Stimulated activated CD8-positive, alpha-beta memory T cell treated with anti-CD3 and anti-CD28 coated beads, Interleukin-4, amount 100 ng/mL, for 4 hours (primary cell): Measurements from ENCODE around the gene SNRNP35.
"Not testable (repeated sequence)": the region's sequence is repeated elsewhere in the genome, so short reads cannot be mapped to it uniquely, and the experiment has no call there.

Experiments
- DNase-seq, 2 donors: peaks; one replicate each; pipeline ENCODE4 v3.0.0-alpha.2; 2020; ENCODE audit warnings: low read depth in 2 of 2, low spot score in 1 of 2

The SNRNP35 gene

GRCh38 chr12:123446333-123446713 lies 11.6 kb upstream of the SNRNP35 start:
- DNase-seq, result no peak

GRCh38 chr12:123449249-123449733 lies 8.6 kb upstream of the SNRNP35 start:
- DNase-seq, result no peak

DNA sequence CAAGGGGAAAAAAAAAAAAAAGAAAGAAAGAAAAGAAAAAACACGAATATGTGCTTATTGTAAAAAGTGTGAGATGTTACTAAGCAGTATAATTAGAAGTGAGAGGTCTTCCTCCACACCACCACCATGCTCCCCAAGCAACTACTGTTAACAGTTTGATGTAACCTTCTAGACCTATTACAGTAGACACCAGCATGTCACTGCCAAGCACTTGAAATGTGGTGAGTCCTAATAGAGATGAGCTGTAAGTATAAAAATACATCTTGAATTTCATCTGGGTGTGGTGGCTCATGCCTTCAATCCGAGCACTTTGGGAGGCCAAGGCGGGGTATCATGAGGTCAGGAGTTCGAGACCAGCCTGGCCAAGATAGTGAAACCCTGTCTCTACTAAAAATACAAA lies 8.1 kb upstream of the SNRNP35 start:
- DNase-seq, result no peak

DNA sequence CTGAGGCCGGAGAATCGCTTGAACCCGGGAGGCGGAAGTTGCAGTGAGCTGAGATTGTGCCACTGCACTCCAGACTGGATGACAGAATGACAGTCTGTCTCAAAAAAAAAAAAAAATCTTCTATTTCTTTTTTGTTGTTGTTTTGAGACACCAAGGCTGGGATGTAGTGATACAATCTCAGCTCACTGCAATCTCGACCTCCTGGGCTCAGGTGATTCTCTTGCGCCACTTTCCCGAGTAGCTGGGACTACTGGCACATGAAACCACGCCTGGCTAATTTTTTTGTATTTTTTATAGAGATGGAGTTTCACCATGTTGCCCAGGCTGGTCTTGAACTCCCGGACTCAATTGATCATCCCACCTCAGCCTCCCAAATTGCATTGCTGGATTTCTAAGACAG lies 7.3 kb upstream of the SNRNP35 start:
- no peak for DNase-seq

- DNase-seq, result not testable (repeated sequence)
Observed at GRCh38 chr12:123452276-123452550, 5.7 kb upstream of the SNRNP35 start.

GRCh38 chr12:123453165-123453564 lies 4.8 kb upstream of the SNRNP35 start:
- no peak for DNase-seq

DNA sequence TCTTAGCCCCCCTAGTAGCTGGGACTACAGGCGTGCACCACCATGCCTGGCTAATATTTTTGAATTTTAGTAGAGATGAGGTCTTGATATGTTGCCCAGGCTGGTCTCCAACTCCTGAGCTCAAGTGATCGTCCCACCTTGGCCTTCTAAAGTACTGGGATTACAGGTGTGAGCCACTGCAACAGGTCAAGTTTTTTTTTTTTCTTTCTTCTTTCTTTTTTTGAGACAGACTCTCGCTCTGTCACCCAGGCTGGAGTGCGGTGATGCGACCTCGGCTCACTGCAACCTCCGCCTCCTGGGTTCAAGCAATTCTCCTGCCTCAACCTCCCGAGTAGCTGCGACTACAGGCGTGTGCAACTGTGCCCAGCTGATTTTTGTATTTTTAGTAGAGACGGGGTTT lies 5.2 kb downstream of the SNRNP35 start:
- DNase-seq, result not testable (repeated sequence)

DNA sequence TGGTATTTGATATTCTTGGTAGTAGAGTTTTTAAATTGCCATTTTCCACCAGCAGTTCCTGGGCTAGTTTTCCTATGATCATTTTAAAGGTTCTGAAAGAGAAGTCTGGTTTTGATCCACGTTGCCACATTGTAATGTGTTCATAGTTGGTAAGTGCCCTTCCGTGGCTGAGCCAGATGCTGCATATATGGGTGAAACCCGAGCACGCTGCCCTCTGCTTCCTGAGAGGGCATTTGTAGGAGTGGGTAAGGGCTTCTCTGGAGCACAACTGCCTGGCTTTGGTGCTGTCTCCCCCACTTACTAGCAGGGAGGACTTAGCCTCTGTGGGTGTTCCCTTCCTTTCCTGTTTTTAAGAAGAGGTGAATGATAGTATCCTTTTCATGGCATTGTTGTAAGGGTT lies 7.1 kb downstream of the SNRNP35 start:
- DNase-seq, result no peak

DNA sequence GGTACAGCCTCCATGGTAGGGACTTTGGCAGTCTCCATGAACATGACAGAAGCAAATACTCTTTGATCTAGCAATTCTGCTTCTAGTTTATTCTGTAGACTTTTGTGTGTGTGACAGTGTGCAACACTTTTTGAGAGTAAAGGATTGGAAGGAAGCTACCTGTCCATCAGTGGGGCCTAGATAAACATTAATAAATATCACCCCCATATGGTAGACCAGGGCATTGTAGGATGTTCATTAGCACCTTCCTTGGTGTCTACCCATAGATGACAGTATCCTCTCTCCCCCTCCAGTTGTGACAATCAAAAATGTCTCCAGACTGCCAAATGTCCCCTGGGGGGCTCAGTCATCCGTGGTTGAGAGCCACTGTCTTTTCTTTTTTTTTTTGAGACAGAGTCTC lies 10.8 kb downstream of the SNRNP35 start:
- DNase-seq, result no peak

- no peak for DNase-seq
Observed at GRCh38 chr12:123469978-123470377, 12.0 kb downstream of the SNRNP35 start.

DNA sequence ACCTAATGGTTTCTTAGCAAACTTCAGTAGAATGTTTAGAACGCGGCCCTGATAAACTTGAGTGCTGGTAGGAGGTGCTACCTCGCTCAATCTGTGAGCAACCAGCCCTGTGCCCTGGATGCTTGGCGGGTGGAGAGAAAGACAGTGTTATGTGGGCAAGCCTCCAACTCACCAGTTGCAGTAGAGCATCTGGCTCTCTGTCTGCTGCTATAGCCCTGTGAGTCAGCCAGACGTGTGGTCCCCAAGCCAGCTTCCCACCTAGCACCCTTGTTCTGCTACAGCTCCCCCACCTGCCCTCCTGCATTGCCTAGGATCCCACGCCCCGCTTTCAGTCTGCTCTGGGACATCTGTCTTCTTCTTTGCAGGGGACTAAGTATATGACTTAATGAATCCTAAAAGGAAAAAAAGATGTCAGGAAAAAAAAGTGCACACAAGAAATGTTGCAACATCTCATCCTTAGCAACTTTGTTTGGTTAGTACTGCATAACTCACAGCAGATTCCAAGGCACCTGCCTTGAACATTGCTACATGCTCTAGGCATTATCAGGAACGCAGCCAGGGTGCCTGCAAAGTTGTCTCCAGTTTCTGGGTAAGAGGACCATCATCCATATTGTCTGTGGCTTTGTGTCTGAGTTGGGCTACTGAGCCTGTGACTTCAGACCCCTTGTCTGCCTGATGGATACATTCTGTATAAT lies 13.6 kb downstream of the SNRNP35 start:
- no peak for DNase-seq

DNA sequence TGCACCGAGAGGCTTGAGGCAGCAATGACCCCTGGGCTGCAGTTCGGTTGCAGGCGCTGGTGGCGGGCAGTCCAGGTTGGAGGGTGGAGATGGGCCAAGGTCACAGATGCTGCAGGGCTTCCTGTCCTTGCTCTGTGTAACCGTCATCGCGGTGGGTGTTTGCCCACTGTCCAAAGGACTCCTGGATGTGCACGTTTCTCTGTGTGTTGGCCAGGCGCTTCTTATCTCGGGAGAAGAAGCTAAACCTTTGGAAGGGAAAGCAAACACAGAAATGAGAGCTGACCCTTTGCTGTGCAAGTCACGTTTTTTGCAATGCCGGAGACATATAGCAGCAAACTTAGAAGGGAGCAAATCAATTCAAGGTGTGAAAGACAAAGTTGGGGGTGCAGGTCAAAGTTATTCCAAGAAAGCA lies 14.5 kb downstream of the SNRNP35 start:
- DNase-seq, result no peak

GRCh38 chr12:123474485-123475245 lies 16.7 kb downstream of the SNRNP35 start:
- DNase-seq, result no peak

GRCh38 chr12:123475246-123475703 lies 17.3 kb downstream of the SNRNP35 start:
- DNase-seq, result no peak

GRCh38 chr12:123478069-123478468 lies 20.1 kb downstream of the SNRNP35 start:
- DNase-seq, result no peak

GRCh38 chr12:123478762-123479161 lies 20.8 kb downstream of the SNRNP35 start:
- no peak for DNase-seq

DNA sequence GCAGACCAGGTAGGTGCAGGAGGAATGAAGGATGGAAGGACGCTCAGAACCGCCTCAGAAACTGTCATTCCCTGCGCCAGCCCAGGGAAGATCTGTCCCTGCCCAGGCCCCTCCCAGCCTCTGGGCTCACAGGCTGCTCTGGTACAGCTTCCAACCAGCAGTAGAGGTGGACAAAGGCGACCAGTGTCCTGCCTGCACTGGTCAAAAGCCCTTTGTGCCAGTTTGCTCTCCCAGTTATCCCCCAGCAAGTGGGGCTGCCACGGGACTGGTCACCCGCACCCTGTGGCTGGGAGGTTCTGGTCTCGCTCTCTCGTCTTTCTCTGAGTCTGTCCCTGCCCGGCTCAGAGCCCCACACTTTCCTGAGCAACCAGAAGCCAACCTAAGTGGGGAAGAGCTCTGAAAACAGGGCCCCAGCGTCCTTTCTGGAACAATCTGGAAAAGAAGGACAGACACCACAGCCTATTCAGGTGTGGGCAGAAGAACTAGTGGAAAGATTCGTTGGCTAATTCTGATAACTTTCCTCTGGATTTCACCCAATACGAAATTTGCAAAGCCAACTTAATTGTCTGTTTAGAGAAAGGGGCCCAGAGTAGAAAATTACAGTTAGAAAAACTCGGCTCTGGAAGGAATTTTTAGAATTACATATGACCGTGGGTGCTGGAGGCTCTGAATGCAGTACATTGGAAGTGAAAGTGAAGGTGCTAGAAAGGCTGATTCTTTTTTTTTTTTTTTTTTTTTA lies 21.7 kb downstream of the SNRNP35 start:
- DNase-seq, result no peak

DNA sequence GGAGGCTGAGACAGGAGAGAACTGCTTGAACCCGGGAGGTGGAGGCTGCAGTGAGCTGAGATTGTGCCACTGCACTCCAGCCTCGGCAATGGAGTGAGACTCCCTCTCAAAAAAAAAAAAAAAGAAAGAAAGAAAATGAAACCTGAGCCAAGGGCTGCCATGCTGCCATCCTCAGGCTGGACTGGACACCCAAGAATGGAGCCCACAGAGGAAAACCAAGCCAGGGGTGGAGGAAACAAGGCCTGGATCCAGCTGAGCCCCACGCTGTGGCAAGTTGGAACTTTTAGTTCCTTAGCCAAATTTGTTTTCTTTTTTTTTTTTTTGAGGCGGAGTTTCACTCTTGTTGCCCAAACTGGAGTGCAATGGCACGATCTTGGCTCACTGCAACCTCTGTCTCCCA lies 23.3 kb downstream of the SNRNP35 start:
- DNase-seq, result not testable (repeated sequence)

- no peak for DNase-seq
Observed at GRCh38 chr12:123482876-123483275, 24.9 kb downstream of the SNRNP35 start.

DNA sequence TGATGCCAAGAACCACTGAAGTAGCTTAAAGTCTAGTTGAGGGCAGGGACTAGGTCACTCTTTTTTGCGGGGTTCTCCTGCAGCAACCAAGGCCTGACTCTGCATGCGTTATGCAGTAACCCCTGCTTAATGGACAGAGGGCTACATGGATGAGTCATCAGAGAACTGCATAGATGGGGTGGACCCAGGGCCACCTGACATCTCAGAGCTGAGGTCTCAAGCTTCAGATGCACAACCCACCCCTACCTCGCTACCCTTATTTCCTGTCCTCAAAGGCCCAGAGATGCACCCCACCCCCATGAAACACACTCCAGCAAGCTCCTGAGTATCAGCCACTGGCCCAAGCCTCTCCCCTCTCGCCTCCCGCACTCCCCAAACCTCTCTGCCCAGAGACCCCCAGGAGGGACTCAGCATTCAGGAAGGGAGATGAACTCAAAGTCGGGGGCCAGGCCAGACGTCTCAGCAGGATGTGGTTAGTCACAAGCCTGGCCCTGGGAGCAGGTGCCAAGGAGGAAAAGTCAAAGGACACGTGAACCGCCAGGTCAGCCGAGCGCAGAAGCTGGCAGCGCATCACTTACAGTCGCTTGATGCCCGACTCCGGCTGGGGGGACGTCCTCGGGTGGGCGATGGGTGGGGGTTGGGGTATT lies 25.8 kb downstream of the SNRNP35 start:
- DNase-seq, result no peak

GRCh38 chr12:123485756-123486155 lies 27.8 kb downstream of the SNRNP35 start:
- no peak for DNase-seq

GRCh38 chr12:123487428-123487827 lies 29.5 kb downstream of the SNRNP35 start:
- no peak for DNase-seq
